Activated T-helper 9 cell treated with anti-CD3 and anti-CD28 coated beads, Interleukin-2, amount 50 U/mL, for 16 hours (primary cell): Measurements from ENCODE around the gene TIFAB.

ENCODE experiments used
- DNase-seq: peaks from one replicate; pipeline ENCODE4 v3.0.0-alpha.2; 2020; ENCODE audit warnings: low read depth

TIFAB gene

GRCh38 chr5:135481909-135482311 is 29.8 kb upstream of the TIFAB start:
- DNase-seq, result no peak

- no peak for DNase-seq
Measured at GRCh38 chr5:135481387-135481786, 29.2 kb upstream of the TIFAB start.

- DNase-seq, result no peak
Measured at GRCh38 chr5:135480511-135480910, 28.4 kb upstream of the TIFAB start.

GRCh38 chr5:135478938-135479337 is 26.8 kb upstream of the TIFAB start:
- no peak for DNase-seq

GRCh38 chr5:135477613-135478066 is 25.5 kb upstream of the TIFAB start:
- no peak for DNase-seq

GRCh38 chr5:135476615-135477581 is 24.7 kb upstream of the TIFAB start:
- no peak for DNase-seq

GRCh38 chr5:135473956-135474670 is 22.0 kb upstream of the TIFAB start:
- no peak for DNase-seq

- no peak for DNase-seq
Measured at GRCh38 chr5:135472141-135472540, 20.0 kb upstream of the TIFAB start.

- no peak for DNase-seq
Measured at GRCh38 chr5:135471726-135472125, 19.6 kb upstream of the TIFAB start.

GRCh38 chr5:135469911-135470310 is 17.8 kb upstream of the TIFAB start:
- DNase-seq, result no peak

GRCh38 chr5:135468541-135468940 is 16.4 kb upstream of the TIFAB start:
- DNase-seq, result no peak

GRCh38 chr5:135467871-135468485 is 15.8 kb upstream of the TIFAB start:
- DNase-seq, result no peak

- DNase-seq, result no peak
Measured at GRCh38 chr5:135467051-135467625, 15.0 kb upstream of the TIFAB start.

- DNase-seq, result peak; percentile 29
Measured at GRCh38 chr5:135466178-135467050, 14.3 kb upstream of the TIFAB start.

GRCh38 chr5:135465391-135466122 is 13.4 kb upstream of the TIFAB start:
- no peak for DNase-seq

- no peak for DNase-seq
Measured at GRCh38 chr5:135462304-135462703, 10.2 kb upstream of the TIFAB start.

- DNase-seq, result no peak
Measured at GRCh38 chr5:135461481-135462151, 9.5 kb upstream of the TIFAB start.

GRCh38 chr5:135460246-135461033 is 8.3 kb upstream of the TIFAB start:
- no peak for DNase-seq

- no peak for DNase-seq
Measured at GRCh38 chr5:135458921-135459331, 6.8 kb upstream of the TIFAB start.
